PC-3 (cell line): Measurements from ENCODE around the gene FSTL4.

Experiments used
- EZH2 ChIP-seq: fragments of 300-600 bp; sonication (generic); IDR thresholded peaks from one replicate; pipeline ENCODE4 v1.6.1; 2017; ENCODE audit warnings: antibody characterized with exemption, mild to moderate bottlenecking, low read length; ENCODE audit not compliant: unreplicated experiment
- EZH2phosphoT487 ChIP-seq: fragments of 300-600 bp; sonication (generic); IDR thresholded peaks from 2 replicates; pipeline ENCODE4 v1.6.1; 2018; ENCODE audit warnings: mild to moderate bottlenecking, antibody characterized with exemption, low read length, borderline replicate concordance

- TF ChIP-seq EZH2 (no peak), EZH2phosphoT487 (no peak)
Observed at GRCh38 chr5:133658327-133658726, 46.0 kb upstream of the FSTL4 start.
